Activated CD4-positive, alpha-beta T cell treated with anti-CD3 and anti-CD28 coated beads for 48 hours (primary cell): ENCODE results near the gene PLPP1.
"Not testable (repeated sequence)": the region's sequence is repeated elsewhere in the genome, so short reads cannot be mapped to it uniquely, and the experiment has no call there.

Experiments
- DNase-seq: peaks from one replicate; pipeline ENCODE4 v3.0.0-alpha.2; 2020

The PLPP1 gene

DNA sequence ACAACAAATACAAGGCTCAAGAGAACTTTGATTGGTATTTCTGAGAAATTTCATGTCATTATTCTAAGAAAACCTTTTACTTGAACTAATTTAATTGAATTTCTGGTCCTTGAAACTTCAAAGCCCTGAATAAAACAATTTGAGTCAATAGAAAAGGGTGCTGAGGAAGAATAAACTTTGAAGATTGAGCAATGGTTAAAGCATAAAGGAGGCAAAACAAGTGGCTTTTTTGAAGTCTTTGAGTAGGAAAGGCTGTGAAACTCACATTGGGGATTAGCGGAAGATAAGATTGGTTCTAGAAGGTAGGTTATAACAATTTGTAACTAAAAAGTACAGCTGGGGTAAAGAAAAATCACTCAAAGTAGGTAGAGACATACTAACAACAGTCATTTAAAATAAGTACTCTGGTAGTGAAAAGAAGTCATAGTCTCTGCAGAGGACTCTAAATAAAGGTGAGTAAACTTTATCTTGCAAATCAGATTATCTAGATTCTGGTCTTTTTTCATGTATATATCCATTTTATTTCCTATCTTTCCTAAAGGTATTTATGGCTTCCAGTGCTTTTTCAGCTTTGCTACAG, 6.4 kb upstream of the PLPP1 start:
- no peak for DNase-seq

DNA sequence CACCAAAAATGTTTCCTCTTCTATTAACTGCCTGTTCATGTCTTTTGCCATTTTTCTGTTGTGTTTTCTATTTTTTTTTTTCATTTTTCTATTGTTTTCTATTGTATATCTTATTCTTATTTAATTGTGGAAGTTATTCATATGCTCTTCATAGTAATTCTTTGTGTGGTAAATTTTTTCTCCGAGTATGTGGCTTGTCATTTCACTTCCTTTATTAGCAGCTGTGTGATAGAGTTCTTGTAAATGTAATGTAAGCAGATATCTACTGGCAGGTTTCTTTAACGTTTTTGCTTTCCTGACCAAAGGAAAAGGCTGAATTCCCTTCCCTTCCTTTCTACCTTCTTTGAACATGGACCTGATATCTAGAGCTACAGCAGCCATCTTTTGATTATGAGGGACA, 5.8 kb upstream of the PLPP1 start:
- no peak for DNase-seq

DNA sequence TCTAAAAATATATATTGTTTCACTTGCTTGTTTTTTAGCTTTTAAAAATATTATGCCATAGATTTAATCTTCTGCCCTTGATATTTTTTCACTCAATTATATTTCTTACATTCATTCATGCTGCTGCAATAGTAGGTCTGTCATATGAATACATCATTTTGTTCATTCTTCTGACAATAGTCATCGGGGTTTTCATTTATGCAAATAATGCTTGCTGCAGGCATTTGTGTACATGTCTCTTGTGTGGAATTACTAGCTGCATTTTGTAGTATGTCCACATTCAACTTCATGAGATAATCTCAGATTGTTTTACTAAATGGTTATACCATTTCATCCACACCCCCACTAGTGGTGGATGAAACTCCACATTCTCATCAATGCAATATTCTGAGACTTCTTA, 5.3 kb upstream of the PLPP1 start:
- DNase-seq, result no peak

DNA sequence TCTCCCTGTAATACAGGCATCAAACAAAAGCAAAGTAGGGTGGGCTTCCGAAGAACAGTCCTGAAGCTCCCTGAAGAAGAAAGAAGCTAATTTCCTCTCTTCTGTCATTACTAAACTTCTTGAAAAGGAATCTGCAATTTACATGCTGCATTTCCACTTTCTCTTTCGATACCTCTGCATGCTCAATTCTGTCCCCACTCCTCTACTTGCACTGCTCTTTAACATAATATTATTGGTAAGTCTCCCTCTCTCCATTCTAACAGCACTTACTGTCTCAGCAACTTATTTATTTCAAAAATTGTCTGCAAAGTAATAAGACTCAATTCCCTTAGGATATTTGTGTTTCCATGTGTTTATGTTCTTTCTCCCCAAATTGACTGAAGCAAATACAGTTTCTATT, 3.9 kb upstream of the PLPP1 start:
- no peak for DNase-seq

DNA sequence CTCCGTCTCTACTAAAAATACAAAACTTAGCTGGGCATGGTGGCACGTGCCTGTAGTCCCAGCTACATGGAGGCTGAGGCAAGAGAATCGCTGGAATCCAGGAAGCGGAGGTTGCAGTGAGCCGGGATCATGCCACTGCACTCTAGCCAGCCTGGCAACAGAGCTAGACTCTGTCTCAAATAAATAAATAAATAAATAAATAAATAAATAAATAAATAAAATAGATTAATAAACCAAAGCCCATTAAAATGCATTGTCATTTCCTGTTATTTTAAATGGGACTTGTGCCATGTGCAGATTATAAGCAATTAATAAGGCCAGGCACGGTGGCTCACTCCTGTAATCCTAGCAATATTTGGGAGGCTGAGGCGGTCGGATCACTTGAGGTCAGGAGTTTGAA, 2.6 kb upstream of the PLPP1 start:
- not testable (repeated sequence) for DNase-seq

DNA sequence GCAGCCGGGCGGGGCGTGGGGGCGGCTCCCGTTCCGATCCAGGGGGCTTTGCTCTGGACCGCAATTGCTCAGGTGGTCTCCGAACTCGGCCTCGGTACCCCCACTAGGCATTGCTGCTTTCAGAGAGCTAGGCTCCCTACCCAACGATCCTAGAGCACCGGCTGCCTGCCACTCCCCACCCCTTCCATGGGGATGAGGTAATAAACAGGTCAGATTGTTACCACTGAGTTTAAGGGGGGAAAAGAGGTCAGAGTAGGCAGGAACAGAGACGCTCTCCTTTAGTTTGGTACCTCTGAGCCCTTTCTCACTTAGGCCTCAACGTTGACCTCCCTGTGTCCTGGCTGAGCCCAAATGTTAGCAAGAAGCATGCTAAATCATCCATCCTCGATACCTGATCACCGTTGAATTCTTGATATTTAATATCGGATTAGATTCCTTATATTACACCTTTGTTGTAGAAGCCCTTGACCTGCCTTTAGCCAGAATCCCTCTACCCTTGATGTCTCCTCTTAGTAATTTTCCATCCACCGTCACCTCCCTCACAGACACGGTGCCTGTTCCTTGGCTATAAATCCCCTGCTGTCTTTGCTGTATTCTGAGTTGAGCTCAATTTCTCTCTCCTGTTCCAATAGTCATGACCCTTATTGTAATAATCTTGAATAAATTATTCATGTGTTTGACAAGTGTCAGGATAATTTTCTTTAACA, 588 bp upstream of the PLPP1 start:
- DNase-seq, result no peak

DNA sequence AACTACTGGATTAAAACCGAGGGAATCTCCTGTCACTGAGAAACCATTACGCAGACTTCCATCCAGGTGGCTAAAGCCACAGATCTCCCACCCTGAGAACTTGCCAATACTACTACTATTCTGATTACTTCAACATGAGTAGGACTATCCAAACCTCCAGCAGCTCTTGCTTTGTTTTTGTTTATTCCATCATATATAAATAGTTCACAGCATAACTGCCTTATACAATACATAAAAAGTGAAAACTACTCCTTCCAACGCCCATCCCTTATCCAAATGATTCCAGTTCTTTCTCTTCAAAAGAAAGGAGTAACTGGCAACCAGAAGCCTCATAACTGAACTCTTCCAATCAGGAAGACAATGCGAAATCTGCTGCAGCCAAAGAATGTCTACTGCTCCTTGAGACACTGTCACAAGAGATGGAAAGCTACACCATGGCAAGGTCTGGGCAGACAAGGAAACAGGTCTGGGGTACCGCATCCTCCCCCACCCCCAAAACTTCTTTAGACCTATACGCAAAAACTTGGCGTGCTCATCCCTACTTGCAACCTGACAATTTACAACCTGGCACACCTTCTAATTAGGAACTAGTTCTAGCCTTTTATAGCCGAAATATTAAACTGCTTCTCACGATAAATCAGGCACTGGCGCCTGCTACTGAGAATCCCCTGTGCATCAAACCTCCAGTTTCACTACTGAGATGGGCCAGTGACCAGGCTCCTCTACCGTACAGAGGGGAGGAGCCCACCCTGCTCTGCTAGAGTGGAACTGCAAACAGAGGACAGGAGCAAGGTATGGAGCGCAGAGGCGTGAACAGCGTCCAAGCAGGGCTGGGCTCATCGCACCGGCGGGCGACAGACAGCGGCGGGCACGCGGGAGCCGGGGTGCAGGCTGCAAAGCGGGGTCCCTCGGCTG, 986 bp downstream of the PLPP1 start:
- no peak for DNase-seq

DNA sequence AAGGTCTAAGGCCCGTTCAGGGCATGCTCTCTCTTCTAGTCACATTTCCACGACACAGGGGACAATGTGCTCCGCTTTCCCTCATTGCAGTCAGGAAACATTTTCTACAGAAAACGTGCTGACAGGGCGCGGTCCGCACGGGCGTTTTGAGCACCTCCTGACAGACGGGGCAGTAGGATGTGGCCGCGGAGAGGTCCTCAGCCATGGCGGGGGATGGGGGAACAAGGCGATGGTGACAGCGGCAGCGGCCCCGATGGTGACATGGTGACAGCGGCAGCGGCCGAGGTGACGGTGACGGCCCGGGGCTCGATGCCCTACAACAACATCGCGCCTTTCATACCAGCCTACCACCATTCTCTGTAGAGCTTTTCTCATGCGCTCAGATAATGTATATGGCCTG, 4.1 kb downstream of the PLPP1 start:
- DNase-seq, result no peak

DNA sequence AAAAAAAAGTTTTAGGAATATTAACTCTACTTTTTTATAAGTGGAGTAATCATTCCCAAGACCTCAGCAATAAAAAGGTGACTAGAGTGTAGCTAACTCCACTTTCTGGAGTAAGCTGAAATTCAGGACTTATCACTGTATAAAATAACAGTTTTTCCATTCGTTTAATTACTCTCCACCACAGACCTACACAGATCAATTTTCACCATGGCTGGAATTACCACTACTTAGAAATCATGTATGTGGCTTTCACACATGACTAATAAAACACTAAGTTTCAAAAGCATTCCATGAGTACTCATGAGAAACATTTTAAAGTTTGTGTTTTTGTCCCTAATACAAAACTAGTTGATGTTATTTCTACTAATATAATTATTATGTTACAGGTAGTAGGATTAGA, 9.9 kb downstream of the PLPP1 start:
- no peak for DNase-seq

DNA sequence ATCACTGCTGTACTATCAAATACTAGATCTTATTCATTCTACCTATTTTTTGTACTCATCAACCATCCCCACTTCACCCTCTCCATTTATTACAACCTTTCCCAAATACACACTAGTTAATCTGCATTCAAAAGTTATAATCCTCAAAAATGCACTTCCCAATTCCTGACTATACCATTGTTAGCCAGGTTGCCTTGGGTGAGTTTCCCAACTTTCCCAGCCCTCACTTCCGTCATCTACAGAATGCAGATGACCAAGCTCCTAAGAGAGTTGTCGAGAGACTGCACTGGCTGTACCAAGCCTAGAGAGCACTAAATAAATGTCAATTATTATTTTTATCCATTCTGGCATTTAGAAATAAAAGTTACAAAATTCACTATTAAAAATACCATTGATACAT, 11.5 kb downstream of the PLPP1 start:
- DNase-seq, result no peak

DNA sequence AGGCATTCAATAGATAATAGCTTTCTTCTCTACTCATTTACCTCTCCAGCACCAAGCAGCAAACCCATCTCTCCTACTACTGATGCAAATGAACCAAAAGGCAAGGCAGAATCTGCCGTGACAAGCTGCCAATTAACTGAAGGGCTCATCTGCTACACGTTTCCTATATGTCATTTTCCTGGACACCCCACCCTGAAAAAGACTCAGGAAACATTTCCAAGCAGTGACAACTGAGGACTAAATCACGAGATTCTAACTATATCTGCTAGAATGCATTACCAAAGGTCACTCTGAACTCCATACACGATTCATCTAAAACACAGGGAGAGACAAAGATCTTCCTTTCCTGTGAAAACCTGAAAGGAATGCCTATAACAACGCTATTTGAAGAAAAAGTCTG, 12.9 kb downstream of the PLPP1 start:
- DNase-seq, result no peak

DNA sequence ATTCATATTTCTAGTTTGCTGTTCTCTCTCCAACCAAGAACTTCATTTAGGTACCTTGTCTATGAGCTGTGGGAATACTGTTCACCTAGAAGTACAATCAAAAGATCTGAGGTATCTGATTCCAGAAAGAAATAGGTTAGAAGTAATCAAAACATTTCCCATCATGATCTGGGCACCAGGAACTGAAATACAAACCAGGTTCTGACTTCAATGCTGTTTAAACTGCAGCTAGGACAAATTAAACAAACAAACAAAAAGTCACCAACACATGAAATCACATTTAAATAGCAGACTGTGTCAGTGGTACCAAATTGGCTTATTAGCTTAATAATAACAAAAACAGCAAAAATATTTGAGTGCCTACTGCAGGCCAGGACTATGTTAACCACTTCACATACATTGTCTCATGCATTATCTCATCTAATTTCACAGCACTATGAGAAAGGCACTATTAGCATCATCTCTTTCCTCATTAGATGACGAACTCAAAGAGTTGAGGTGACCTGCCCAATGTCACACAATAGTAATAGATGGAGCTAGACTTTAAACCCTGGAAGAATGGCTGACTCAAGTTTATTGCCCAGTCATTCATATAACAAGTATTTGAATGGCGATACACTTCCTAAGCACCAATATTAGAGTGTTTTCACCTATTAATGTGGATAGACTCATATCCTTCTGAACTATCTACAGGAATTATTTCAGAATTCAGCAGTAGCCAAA, 14.5 kb downstream of the PLPP1 start:
- DNase-seq, result no peak

DNA sequence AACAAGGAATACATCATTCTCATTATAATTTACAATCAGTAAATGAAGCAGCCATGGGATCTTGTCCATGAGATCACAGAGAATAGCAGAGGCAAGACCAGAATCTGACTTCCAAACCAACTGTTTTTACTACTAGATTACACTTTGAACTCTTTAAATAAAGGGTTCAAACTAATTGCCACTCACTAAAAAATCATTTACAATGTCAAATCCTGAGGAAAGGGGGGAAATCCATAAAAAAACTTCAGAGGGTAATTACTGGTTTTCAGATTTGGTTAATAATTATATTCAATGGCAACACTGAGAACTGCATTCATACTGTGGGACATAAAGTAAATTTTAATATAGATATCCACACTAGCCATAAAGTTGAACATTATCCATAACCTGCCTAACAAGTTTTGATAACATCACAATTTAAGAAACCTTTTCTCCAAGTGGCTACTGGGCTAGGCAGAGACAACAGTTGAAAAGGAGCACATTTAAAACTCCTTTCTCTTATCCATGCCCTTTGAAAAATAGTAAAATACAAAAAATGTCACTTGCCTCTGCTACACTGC, 15.9 kb downstream of the PLPP1 start:
- DNase-seq, result no peak

DNA sequence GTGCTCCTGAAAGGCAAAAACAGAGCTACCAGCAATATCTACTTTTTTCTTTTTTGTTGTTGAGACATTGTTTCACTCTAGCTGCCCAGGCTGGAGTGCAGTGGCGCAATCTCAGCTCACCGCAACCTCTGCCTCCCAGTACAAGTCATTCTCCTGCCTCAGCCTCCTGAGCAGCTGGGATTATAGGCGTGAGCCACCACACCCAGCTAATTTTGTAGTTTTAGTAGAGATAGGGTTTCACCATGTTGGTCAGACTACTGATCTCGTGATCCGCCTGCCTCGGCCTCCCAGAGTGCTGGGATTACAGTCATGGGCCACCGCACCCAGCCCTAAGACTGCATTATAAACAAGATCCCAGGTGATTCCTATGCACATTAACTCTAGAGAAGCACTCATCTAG, 17.0 kb downstream of the PLPP1 start:
- DNase-seq, result no peak

DNA sequence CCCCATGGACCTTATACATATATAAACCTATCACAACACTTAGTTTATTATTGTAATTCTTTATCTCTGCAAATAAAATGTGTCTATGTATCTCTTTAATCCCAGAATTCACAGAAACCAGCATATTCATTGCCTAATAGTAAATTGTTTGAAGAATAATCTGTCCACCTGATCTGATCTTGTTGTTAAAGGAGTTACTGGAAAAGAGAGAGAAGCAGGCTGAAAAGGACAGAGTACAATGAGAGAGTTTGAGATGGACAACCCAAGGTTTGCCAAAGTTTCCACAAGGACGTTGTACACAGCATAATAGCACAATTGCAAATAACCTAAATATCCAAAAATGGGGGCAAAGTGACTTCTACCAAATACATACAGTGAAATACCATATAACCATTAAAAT, 23.8 kb downstream of the PLPP1 start:
- DNase-seq, result no peak

DNA sequence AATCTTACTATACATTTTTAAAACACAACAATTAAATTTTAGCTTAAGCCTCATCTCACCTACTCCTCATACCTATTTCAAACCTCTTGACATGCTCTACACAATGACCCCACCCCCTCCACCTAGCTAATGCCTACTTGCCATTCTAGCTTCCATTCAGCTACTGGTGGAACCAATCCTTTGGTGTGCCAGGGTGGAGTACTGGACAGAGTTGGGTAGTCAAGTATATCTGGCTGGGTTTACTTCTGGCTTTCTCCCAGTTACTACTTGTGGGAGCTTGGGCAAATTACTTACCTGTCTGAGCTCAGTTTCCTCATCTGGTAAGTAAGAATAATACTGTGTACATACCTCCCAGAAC, 24.3 kb downstream of the PLPP1 start:
- DNase-seq, result no peak

DNA sequence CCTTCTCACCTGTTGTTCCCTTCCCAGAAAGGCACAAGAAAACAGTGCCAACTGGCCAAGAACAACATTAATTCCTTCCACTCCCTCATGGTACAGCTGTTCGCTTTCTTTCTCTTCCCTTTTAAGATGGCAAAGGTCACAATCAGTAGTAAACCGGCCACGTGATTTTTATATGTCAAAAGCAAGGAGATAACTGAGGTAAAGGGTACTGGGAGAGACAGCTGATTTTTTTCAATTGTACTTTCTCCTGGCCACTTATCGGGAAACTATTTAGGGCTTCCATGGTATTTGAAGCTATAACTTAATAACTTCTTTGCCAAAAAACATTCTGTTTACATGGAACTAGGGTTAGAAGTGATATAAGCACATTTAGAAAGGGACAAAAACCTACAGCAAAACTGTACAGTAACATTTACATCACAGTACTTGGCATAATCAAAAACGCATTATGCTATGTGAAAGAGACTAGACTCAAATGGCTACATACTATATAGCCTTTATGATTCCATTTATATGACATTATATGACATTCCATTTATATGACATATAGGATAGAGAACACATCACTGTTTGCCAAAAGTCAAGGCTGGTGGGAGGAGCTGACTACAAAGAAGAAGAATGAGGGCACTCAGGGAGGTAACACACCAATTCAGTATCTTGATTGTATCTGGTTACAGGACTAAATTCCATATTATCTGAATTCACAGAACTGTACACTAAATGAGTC, 24.8 kb downstream of the PLPP1 start:
- no peak for DNase-seq

DNA sequence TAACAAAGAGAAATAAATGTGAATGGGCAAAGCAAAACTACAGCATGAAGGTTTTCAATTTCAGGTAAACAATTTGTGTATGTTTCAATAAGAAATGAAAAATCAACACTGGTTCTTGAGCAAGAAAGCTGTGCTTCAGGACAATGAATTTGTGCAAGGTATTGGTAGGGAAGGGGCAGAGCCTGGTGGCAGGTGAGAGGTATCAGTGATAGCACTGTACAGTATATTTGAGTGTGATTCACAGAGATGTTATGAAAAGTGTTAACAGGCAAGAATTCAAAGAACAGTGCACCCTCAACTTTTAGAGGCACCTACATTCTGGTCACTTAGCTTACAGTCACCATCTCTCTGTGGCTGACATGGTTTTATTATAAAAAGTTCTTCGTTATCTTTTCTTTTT, 25.7 kb downstream of the PLPP1 start:
- no peak for DNase-seq

DNA sequence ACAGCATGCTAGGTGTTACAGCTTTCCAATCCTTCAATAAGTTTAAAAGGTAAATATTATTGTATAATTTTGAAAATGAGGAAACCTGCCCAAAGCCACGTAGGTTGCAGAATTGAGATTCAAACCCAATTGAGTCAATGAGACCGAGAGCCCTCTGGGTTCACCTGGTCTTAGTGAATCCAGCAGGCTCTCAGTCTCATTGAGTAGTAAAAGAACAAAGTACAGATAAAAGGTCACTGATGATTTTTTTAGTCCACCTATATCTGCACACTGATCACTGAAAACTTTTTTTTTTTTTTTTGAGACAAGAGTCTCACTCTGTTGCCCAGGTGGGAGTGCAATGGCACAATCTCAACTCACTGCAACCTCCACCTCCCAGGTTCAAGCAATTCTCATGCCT, 27.2 kb downstream of the PLPP1 start:
- no peak for DNase-seq

DNA sequence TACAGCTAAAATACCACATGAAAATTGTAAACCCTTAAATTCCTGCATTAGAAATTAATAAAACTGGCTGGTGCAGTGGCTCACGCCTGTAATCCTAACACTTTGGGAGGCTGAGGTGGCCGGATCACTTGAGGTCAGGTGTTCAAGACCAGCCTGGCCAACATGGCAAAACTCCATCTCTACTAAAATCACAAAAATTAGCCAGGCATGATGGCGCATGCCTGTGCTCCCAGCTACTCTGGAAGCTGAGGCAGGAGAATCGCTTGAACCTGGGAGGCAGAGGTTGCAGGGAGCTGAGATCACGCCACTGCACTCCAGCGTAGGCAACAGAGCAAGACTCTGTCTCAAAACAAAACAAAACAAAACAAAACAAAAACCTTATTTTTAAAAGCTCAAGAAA, 29.1 kb downstream of the PLPP1 start:
- DNase-seq, result not testable (repeated sequence)

DNA sequence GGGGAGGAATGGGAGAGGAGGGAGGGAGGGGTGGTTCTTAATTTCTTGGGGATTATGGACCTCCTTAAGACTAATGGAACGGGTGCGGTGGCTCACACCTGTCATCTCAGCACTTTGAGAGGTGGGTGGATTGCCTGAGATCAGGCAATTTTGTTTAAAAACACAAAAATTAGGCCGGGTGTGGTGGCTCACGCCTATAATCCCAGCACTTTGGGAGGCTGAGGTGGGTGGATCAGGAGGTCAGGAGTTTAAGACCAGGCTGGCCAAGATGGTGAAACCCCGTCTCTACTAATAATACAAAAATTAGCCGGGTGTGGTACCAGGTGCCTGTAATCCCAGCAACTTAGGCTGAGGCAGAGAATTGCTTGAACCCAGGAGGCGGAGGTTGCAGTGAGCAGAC, 30.8 kb downstream of the PLPP1 start:
- DNase-seq, result not testable (repeated sequence)

DNA sequence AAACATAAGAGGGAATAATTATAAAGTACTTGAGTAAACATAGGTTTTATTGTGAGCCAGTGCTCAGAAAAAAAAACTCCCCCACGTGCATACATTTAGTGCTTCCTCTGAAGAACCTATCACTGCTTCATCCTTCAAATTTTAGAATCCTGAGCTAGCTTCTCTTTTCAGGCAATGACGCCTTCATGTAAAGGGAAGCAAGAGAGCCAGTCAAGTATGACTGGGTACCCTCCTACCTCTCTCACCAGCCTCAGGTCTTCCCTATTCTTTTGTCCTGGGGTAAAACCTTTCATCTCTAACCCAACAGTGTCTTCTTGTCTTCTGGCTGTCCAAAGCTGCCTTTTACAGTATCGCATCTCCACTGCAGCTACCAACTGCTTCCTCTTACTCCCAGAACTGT, 32.0 kb downstream of the PLPP1 start:
- DNase-seq, result no peak

DNA sequence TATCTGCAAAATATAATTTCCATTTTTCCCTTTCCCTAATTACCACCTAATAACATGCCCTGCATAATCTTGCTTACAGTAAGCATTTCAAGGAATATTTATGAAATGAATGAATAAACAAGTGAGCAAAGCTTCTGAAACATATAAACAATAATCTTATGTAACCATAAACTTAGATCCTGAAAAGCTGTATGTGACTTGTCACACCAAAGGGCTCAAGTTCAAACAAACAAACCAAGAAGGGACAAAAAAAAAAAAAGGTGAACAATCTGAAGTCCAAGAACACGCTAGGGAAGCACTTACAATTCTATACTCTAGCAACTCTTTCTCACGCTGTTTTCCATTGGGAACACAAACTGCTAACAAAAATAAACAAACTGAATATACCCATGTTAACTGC, 36.3 kb downstream of the PLPP1 start:
- no peak for DNase-seq
